Brain microvascular endothelial cell (primary cell): ENCODE results near the gene ASCC3.

Experiments
- DNase-seq: peaks from one replicate; pipeline ENCODE4 v3.0.0-alpha.2; 2020
- H3K27ac ChIP-seq: fragments of 250-450 bp; sonication (Bioruptor Pico); 2 replicates; pipeline ENCODE4 v1.5.1; 2020; ENCODE audit warnings: mild to moderate bottlenecking, moderate library complexity
- H3K27me3 ChIP-seq: fragments of 250-450 bp; sonication (Bioruptor Pico); replicated peaks from 2 replicates; pipeline ENCODE4 v1.5.1; 2020; ENCODE audit warnings: mild to moderate bottlenecking
- H3K36me3 ChIP-seq: fragments of 250-450 bp; sonication (Bioruptor Pico); replicated peaks from 2 replicates; pipeline ENCODE4 v1.5.1; 2020; ENCODE audit warnings: mild to moderate bottlenecking
- H3K4me3 ChIP-seq: 2 replicates; pipeline ENCODE4 v1.5.1; 2011; ENCODE audit warnings: low read depth, mild to moderate bottlenecking, control low read depth, low read length, moderate library complexity
- CTCF ChIP-seq: IDR thresholded peaks from 2 replicates; pipeline ENCODE4 v1.5.1; 2011; ENCODE audit warnings: low read depth, mild to moderate bottlenecking, moderate library complexity, low read length, control low read depth, inconsistent platforms; ENCODE audit errors: missing control alignments
- in situ Hi-C: cut with HindIII; loops from 2 replicates; pipeline ENCODE4 v1.10.0; 2017; ENCODE audit warnings: low sequenced_read_pairs, low pct_ligation_motif_present

ASCC3 gene

GRCh38 chr6:100517106-100517505 is 364.0 kb downstream of the ASCC3 start:
- DNase-seq = no peak
- no peak overlapping the region for H3K27ac ChIP-seq
- no peak overlapping the region for H3K4me3 ChIP-seq
- no peaks in the 10 kb centered on the region for H3K27me3 ChIP-seq
- H3K36me3 ChIP-seq = no peaks in the 10 kb centered on the region
- in situ Hi-C loops = no loop called here
- TF ChIP-seq CTCF = no peak

DNA sequence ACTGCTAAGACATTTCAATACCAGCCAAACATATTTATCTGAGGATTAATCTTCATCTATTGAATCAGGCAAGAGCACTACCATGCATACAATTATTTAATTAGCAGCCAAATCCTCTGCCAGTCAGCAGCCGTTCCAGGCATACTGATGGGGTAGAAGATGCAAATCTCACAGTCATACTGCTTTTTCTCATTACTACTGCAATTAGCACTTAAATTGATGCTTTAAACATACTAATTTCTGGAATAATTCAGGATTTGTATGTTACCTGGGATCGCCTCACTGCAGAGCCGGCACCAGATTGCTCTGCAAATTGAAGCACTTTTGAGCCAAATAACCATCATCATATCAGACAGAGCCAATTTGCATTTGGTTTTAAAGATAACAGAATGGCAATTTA is 366.5 kb downstream of the ASCC3 start:
- no peak for TF ChIP-seq CTCF
- Histone ChIP-seq H3K27ac (no peak overlapping the region), H3K4me3 (no peak overlapping the region), H3K36me3 (peaks cover 2% of the 10 kb centered on the region), H3K27me3 (no peaks in the 10 kb centered on the region)
- no peak for DNase-seq
- in situ Hi-C loops = no loop called here

DNA sequence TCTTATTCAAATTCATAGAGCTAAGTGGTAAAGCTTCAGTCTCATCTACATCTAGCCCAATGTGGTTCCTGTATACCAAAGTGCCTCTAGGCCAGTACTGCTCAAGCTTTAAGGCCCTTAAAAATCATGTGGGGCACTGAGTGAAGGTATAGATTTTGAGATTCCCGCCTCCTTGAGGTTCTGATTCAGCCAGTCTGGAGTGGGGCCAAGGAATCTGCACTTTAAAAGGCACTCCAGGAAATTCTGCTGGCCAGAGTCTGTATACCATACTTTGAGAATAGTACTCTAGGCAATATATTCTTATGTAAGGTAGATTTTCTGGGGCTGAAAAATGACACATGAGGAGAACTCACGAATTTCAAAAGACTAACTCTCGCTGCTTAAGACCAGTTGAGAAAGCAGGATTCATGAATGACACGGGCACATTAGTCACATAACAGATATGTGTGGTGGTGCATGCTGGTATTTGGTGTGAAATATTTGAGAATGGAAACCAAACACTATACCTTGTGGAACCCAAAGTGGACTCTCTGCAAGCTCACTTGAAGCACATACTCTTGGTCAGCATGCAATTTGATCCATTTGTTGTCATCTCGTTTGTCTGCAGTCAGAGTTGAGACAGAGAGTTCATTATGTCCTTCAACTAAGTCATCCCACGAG is 368.8 kb downstream of the ASCC3 start:
- DNase-seq = peak; percentile 82
- in situ Hi-C loops = no loop called here

DNA sequence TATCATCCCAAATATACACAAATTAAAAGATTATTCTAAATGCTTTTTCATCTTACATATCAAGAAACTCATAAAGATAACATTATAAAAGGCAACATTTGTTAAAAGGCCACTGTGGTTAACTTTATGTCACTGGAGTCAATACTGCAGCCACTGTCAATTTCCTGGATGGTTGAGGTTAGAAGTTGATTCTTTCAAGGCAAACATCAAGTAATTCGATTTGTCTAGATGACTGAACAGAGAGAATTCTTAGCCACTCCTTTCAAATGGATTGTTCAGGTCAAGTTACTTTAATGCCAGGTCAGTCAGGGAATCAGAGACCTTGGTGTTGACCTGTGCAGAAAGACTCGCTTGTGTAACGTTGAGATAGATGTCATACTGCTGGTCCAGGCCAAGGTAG is 372.0 kb downstream of the ASCC3 start:
- no peak overlapping the region for H3K4me3 ChIP-seq
- TF ChIP-seq CTCF = no peak
- no peak for DNase-seq
- H3K27ac ChIP-seq = no peak overlapping the region
- in situ Hi-C loops = no loop called here
- no peaks in the 10 kb centered on the region for H3K27me3 ChIP-seq
- peaks cover 8% of the 10 kb centered on the region for H3K36me3 ChIP-seq

More for the DNA sequence above, 368.8 kb downstream of the ASCC3 start:
- H3K27me3 ChIP-seq = no peaks in the 10 kb centered on the region
- no peak overlapping the region for H3K27ac ChIP-seq
- peaks cover 8% of the 10 kb centered on the region for H3K36me3 ChIP-seq
- no peak for TF ChIP-seq CTCF
- no peak overlapping the region for H3K4me3 ChIP-seq

- Histone ChIP-seq H3K27ac (peak overlapping the region; percentile 25), H3K27me3 (no peaks in the 10 kb centered on the region), H3K36me3 (peaks cover 5% of the 10 kb centered on the region), H3K4me3 (no peak overlapping the region)
- in situ Hi-C loops = no loop called here
- peak; percentile 49 for DNase-seq
- no peak for TF ChIP-seq CTCF
Observed at GRCh38 chr6:100506651-100507050, 374.5 kb downstream of the ASCC3 start.
